Stimulated activated CD8-positive, alpha-beta memory T cell treated with anti-CD3 and anti-CD28 coated beads, Interleukin-15, amount 100 ng/mL, for 1 hour (primary cell): ENCODE measurements around the gene PRKAG2.

Source experiments
- DNase-seq: peaks from one replicate; pipeline ENCODE4 v3.0.0-alpha.2; 2020; ENCODE audit warnings: low read depth

The PRKAG2 gene

DNA sequence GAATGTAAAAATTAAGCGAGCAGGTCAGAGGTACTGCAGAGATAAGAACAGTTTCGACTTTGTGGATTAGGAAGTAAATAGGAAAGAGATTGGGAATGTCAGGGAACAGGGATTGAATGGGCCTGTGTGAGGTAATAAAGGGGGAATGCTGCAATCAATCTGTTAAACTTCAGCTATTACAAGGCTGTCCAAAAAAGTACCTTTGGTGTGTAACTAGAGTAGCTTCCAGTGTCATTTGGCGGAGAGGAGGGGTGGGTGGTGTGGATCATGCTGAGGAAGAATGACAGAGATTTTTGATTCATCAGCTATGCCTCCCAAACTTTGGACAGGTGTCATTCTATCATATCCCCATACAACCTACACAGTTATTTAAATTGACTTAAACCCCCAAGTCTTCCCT lies 229.0 kb downstream of the PRKAG2 start:
- no peak for DNase-seq

DNA sequence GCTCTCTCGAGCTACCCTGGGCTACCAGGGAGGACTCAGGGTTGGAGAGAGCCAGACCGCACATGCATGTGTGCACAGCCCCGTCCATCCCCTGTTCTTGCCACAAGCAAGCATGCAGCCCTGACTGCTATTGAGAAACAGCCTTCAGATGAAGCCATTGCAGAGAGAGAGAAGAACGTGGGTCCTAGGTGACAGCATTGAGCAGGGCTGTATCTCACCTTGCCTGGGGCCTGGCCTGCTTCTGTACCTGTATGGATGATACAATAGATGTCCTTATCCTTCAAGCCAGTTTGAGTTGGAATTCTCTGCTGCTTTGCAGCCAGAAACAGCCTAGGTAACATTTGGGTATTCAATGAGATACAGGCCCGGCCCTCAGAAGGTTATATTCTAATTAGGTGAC lies 229.9 kb downstream of the PRKAG2 start:
- no peak for DNase-seq

GRCh38 chr7:151645311-151645710 lies 231.6 kb downstream of the PRKAG2 start:
- DNase-seq, result no peak

GRCh38 chr7:151644554-151644953 lies 232.4 kb downstream of the PRKAG2 start:
- DNase-seq, result no peak

DNA sequence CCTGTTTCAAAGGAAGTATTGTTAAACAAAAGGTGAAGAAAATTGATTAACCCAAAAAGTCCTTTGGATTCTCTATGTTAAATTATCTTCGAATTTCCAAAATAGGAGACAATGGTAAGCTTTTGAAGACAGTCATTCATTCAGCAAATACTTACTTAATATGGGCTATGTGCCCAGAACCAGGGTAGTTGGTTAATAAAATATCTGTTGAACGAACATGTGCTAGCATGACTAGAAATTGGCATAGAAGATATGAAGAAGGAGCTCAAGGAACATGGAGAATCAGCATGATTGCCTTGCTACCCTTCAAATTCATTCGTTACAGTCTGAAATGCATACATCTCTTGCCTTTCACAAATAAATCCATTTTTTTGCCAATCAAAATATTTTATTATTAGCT lies 234.2 kb downstream of the PRKAG2 start:
- DNase-seq, result no peak

DNA sequence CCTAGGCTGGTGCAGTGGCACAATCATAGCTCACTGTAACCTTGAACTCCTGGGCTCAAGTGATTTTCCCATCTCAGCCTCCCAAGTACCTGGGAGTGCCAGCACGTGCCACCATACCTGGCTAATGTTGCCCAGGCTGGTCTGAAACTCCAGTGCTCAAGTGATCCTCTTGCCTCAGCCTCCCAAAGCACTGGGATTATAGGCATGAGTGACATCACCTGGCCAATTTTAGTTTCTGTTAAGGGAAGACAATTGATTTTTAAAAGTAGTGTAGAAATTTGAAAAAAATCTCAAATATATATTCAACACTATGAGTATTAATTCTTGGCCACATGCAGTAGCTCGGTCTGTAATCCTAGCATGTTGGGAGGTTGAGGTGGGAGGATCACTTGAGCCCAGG lies 235.3 kb downstream of the PRKAG2 start:
- no peak for DNase-seq

GRCh38 chr7:151637781-151638261 lies 239.1 kb downstream of the PRKAG2 start:
- no peak for DNase-seq

GRCh38 chr7:151634643-151635042 lies 242.3 kb downstream of the PRKAG2 start:
- no peak for DNase-seq

- DNase-seq, result no peak
These were observed 243.5 kb downstream of the PRKAG2 start for GRCh38 chr7:151633516-151633812.

GRCh38 chr7:151632750-151633515 lies 244.0 kb downstream of the PRKAG2 start:
- DNase-seq, result peak; percentile 13

GRCh38 chr7:151631953-151632749 lies 244.8 kb downstream of the PRKAG2 start:
- peak; percentile 70 for DNase-seq

- DNase-seq, result no peak
These were observed 245.4 kb downstream of the PRKAG2 start for GRCh38 chr7:151631570-151631952.

DNA sequence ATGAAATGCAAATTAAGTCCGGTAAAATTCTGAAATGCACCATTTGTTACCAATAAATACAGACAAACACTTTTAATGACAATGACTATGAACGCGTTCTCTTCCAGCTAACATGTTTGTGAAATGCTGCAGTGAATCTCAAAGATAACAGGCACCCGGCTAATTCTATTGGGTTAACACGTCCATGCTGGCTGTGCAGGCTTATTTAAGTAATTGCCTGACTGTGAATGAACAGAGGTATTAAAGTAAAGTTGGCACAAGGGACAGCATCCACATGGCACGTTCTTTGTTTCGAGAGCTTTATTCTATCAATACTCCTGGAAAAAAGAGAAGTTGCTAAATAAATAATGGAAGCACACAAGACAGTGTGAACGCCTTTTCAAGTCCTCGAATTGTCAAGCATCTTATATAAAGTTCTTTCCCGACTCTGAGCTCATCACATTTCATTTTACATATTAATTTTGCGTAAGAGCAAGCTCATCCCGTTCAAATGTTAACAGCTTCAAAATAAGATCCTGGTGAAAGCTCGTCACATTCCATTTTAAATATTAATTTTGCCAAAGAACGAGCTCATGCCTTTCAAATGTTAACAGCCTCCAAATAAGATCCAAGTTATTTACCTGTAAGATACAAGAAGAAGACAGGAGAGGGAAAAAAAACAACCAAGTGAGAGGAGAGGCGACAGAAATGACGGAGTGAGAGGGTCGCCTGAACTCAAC lies 245.9 kb downstream of the PRKAG2 start:
- DNase-seq, result no peak

GRCh38 chr7:151630358-151630757 lies 246.6 kb downstream of the PRKAG2 start:
- DNase-seq, result no peak

- DNase-seq, result no peak
These were observed 247.1 kb downstream of the PRKAG2 start for GRCh38 chr7:151629713-151630272.

DNA sequence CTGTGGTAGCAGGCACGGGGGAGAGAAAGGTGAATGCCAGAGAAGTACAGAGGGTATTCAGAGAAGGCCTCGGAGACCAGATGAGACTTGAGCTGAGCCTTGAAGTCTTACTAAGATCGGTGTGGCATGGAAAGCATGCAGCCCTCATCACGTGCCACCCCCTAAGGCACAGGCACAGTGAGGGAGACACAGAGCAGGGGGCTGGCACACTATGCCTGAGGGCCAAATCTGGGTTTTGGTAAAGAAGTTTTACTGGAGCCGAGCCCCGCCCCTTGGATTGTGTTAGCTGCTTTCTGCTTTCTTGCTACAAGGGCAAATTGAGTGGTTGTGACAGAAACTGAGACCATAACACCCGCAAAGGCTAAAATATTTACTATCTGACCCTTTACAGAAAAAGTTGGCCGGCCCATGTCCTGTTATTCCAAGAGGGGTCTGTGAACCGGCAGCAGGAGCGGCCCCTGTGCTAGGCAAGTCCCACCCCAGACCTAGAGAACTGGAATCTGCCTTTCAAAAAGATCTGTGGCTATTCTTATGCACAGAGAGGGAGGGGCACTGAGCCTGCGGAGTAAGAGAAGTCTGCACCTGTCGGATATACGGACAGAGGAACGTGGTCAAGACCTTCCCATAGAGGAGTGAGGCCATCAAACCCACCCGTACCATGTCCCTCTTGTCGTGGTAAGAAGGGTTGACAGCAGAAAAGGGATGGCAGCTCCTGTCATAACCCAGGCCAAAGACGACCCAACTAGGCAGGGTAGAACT lies 247.9 kb downstream of the PRKAG2 start:
- no peak for DNase-seq

DNA sequence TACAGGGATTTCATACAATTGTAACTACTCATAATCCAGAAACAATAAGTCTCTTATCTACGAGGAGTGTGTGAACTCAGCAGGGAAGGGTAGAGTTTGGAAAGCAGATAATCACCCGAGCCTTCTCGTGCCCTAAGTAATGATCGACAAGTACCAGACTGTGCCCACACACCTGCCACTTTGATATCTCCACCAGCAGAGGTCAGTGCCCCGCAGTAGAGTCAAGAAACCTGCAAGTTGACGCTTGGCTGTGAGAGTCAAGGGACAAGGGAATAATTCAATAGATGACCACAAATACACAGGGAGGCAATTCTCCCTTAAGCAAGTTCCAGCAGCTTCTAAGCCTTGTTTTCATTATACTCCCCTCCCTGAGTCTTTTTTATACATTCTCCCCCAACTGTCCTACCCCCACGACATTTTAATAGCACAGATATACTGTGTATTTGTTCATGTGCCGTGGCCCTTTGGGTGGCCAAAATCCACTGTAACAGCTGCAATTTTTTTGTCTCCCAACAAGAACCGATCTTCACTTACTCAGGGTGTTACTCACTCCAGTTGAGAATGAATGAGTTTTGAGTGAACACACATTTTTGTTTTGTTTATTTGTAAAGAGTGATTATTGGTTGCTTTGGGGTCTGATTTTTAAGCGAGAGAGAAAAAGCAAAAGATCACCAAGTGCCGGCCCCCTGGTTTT lies 250.3 kb downstream of the PRKAG2 start:
- no peak for DNase-seq

DNA sequence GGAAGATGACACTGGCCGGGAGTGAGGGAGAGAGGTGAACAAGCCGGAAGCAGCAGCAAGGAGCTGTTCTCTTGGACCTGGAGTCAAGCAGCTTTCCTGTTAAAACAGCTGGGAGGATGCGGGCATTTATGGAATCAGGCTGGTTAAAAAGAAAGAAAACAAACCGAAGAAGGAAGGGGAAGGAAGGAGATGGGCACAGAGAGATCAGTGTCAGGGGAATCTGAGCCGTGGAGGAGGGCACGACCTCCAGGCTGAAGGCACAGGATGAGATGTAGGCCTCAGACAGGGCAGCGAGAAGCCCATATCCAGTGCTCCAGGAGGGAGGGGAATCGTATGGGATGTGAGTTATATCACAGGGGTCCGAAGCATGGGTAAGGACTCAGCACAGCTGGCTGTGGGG lies 251.3 kb downstream of the PRKAG2 start:
- DNase-seq, result no peak

- no peak for DNase-seq
These were observed 252.5 kb downstream of the PRKAG2 start for GRCh38 chr7:151624246-151624928.

GRCh38 chr7:151623766-151624165 lies 253.1 kb downstream of the PRKAG2 start:
- no peak for DNase-seq

DNA sequence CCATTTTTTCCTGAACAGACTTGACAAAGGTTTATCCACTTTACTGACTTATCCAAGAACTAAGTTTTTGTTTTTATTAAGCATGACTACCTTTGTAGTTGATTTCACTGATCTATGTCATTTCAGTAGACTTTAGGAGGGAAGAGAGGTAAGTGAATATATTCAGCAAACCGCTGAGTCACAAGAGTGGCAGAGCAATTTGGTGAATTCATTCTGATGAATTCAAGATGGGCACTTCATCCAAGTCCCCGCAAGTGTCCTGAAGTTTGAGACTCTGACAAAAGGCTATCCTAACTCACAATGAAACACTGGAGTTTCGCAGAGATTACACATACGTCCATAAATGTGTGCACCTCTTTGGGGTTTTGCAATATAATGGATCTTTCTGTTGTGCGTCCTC lies 255.0 kb downstream of the PRKAG2 start:
- DNase-seq, result no peak
